ENCODE results near the gene EYA2.

Gene EYA2

GRCh38 chr20:46897328-46897880 is 2.8 kb downstream of the EYA2 start:
- H3K27me3 ChIP-seq (ENCODE audit: insufficient read depth, low read length, poor library complexity, severe bottlenecking), result no peaks in the 10 kb centered on the region
- no peaks in the 10 kb centered on the region for H3F3A ChIP-seq (ENCODE audit: low read depth)
- no peaks in the 10 kb centered on the region for H3K9me2 ChIP-seq (replicated peaks; ENCODE audit: low read depth, low read length)
- no peak overlapping the region for H2AFZ ChIP-seq (ENCODE audit: low read length)
- H4K20me1 ChIP-seq (ENCODE audit: insufficient read depth, low read length, poor library complexity, severe bottlenecking), result no peaks in the 10 kb centered on the region
- TF ChIP-seq EZH2phosphoT487 (IDR thresholded peaks at IDR 0.05; ENCODE audit: borderline replicate concordance), result no peak
- no peak for TF ChIP-seq CTCF (conservative IDR thresholded peaks at IDR 0.05; ENCODE audit: low read length)
- H3K9me3 ChIP-seq (ENCODE audit: insufficient read depth, low read depth, low read length), result no peaks in the 10 kb centered on the region
- H3K79me2 ChIP-seq (ENCODE audit: insufficient read depth, low read length), result no peaks in the 10 kb centered on the region
- no peaks in the 10 kb centered on the region for H3K36me3 ChIP-seq (ENCODE audit: insufficient read depth, low read length)
- no peak overlapping the region for H3K4me2 ChIP-seq (ENCODE audit: low read depth, low read length, poor library complexity, severe bottlenecking)
- no peak overlapping the region for H3K4me3 ChIP-seq (ENCODE audit: low read length, poor library complexity, severe bottlenecking)
- no peaks in the 10 kb centered on the region for H3K4me1 ChIP-seq (ENCODE audit: insufficient read depth, low read length, poor library complexity, severe bottlenecking)
- no peak overlapping the region for H3K9ac ChIP-seq (ENCODE audit: low read depth, low read length, poor library complexity, severe bottlenecking)

- no peak overlapping the region for H3K4me3 ChIP-seq (ENCODE audit: low read length, poor library complexity, severe bottlenecking)
- no peaks in the 10 kb centered on the region for H3K27me3 ChIP-seq (ENCODE audit: insufficient read depth, low read length, poor library complexity, severe bottlenecking)
- H3K4me2 ChIP-seq (ENCODE audit: low read depth, low read length, poor library complexity, severe bottlenecking), result no peak overlapping the region
- no peaks in the 10 kb centered on the region for H3K9me3 ChIP-seq (ENCODE audit: insufficient read depth, low read depth, low read length)
- TF ChIP-seq CTCF (conservative IDR thresholded peaks at IDR 0.05; ENCODE audit: low read length), result no peak
- TF ChIP-seq EZH2phosphoT487 (IDR thresholded peaks at IDR 0.05; ENCODE audit: borderline replicate concordance), result no peak
- no peaks in the 10 kb centered on the region for H3K9me2 ChIP-seq (replicated peaks; ENCODE audit: low read depth, low read length)
- H3K36me3 ChIP-seq (ENCODE audit: insufficient read depth, low read length), result no peaks in the 10 kb centered on the region
- no peaks in the 10 kb centered on the region for H3K79me2 ChIP-seq (ENCODE audit: insufficient read depth, low read length)
- no peaks in the 10 kb centered on the region for H3F3A ChIP-seq (ENCODE audit: low read depth)
- no peak overlapping the region for H3K9ac ChIP-seq (ENCODE audit: low read depth, low read length, poor library complexity, severe bottlenecking)
- no peaks in the 10 kb centered on the region for H3K4me1 ChIP-seq (ENCODE audit: insufficient read depth, low read length, poor library complexity, severe bottlenecking)
- no peak overlapping the region for H2AFZ ChIP-seq (ENCODE audit: low read length)
- no peaks in the 10 kb centered on the region for H4K20me1 ChIP-seq (ENCODE audit: insufficient read depth, low read length, poor library complexity, severe bottlenecking)
These were observed 3.8 kb downstream of the EYA2 start for GRCh38 chr20:46898423-46898822.

- Histone ChIP-seq H3K27me3 (ENCODE audit: insufficient read depth, low read length, poor library complexity, severe bottlenecking) (no peaks in the 10 kb centered on the region), H3K79me2 (ENCODE audit: insufficient read depth, low read length) (no peaks in the 10 kb centered on the region)
These were observed 5.0 kb downstream of the EYA2 start for GRCh38 chr20:46899621-46900020.

More at GRCh38 chr20:46899621-46900020, 5.0 kb downstream of the EYA2 start:
- H2AFZ ChIP-seq (ENCODE audit: low read length), result no peak overlapping the region
- no peaks in the 10 kb centered on the region for H3K4me1 ChIP-seq (ENCODE audit: insufficient read depth, low read length, poor library complexity, severe bottlenecking)
- H3K4me3 ChIP-seq (ENCODE audit: low read length, poor library complexity, severe bottlenecking), result no peak overlapping the region
- H3F3A ChIP-seq (ENCODE audit: low read depth), result no peaks in the 10 kb centered on the region
- TF ChIP-seq EZH2phosphoT487 (IDR thresholded peaks at IDR 0.05; ENCODE audit: borderline replicate concordance) (no peak), CTCF (conservative IDR thresholded peaks at IDR 0.05; ENCODE audit: low read length) (no peak)
- no peaks in the 10 kb centered on the region for H4K20me1 ChIP-seq (ENCODE audit: insufficient read depth, low read length, poor library complexity, severe bottlenecking)
- H3K9ac ChIP-seq (ENCODE audit: low read depth, low read length, poor library complexity, severe bottlenecking), result no peak overlapping the region
- no peak overlapping the region for H3K4me2 ChIP-seq (ENCODE audit: low read depth, low read length, poor library complexity, severe bottlenecking)
- no peaks in the 10 kb centered on the region for H3K9me3 ChIP-seq (ENCODE audit: insufficient read depth, low read depth, low read length)
- H3K9me2 ChIP-seq (replicated peaks; ENCODE audit: low read depth, low read length), result no peaks in the 10 kb centered on the region
- H3K36me3 ChIP-seq (ENCODE audit: insufficient read depth, low read length), result no peaks in the 10 kb centered on the region

Data from Loucy (cell line).